DOHH2 (cell line): ENCODE measurements around the gene ZBTB25.
A peak's percentile ranks its signal among the peaks of the same experiment; 100 is the strongest.

Experiments
- H3F3A ChIP-seq: fragments of 200-600 bp; sonication (generic), shearing (Covaris generic); 2 replicates; pipeline ENCODE4 v1.6.0; 2016; ENCODE audit warnings: antibody characterized with exemption, mild to moderate bottlenecking; ENCODE audit not compliant: control insufficient read depth, insufficient read depth
- H3K27ac ChIP-seq: fragments of 200-600 bp; sonication (generic); 2 replicates; pipeline ENCODE4 v1.5.1; 2014; ENCODE audit warnings: low read depth, mild to moderate bottlenecking, low read length, moderate library complexity
- H3K27me3 ChIP-seq: fragments of 200-600 bp; sonication (generic); 2 replicates; pipeline ENCODE4 v1.6.1; 2014; ENCODE audit warnings: mild to moderate bottlenecking, low read length, mixed read lengths; ENCODE audit not compliant: control insufficient read depth
- H3K36me3 ChIP-seq: fragments of 200-600 bp; sonication (generic); 2 replicates; pipeline ENCODE4 v1.6.1; 2014; ENCODE audit warnings: mild to moderate bottlenecking, low read length, moderate library complexity, mixed read lengths; ENCODE audit not compliant: control insufficient read depth
- H3K4me1 ChIP-seq: fragments of 200-600 bp; sonication (generic); 2 replicates; pipeline ENCODE4 v1.6.1; 2014; ENCODE audit warnings: mild to moderate bottlenecking, low read length, mixed read lengths; ENCODE audit not compliant: control insufficient read depth
- H3K4me2 ChIP-seq: fragments of 200-600 bp; sonication (generic); 2 replicates; pipeline ENCODE4 v1.6.0; 2014; ENCODE audit warnings: mild to moderate bottlenecking, low read length, moderate library complexity
- H3K4me3 ChIP-seq: fragments of 200-600 bp; sonication (generic); 2 replicates; pipeline ENCODE4 v1.5.1; 2014; ENCODE audit warnings: mild to moderate bottlenecking, low read length, mixed read lengths
- H3K79me2 ChIP-seq: fragments of 200-600 bp; sonication (generic); 2 replicates; pipeline ENCODE4 v1.6.1; 2014; ENCODE audit warnings: mild to moderate bottlenecking, low read length, mixed read lengths; ENCODE audit not compliant: control insufficient read depth
- H3K9me2 ChIP-seq: fragments of 200-600 bp; sonication (generic); replicated peaks from 2 replicates; pipeline ENCODE4 v1.6.1; 2014; ENCODE audit warnings: mild to moderate bottlenecking, low read length, mixed read lengths; ENCODE audit not compliant: control insufficient read depth
- H3K9me3 ChIP-seq: fragments of 200-600 bp; sonication (generic); 2 replicates; pipeline ENCODE4 v1.6.1; 2014; ENCODE audit warnings: antibody characterized with exemption, low read length, mixed read lengths; ENCODE audit not compliant: control insufficient read depth, insufficient read depth
- H4K20me1 ChIP-seq: fragments of 200-600 bp; sonication (generic); 2 replicates; pipeline ENCODE4 v1.6.0; 2014; ENCODE audit warnings: low read depth, mild to moderate bottlenecking, antibody characterized with exemption, low read length, moderate library complexity; ENCODE audit not compliant: control insufficient read depth, insufficient read depth
- CTCF ChIP-seq: fragments of 200-600 bp; sonication (generic); IDR thresholded peaks from one replicate; pipeline ENCODE4 v1.5.1; 2014; ENCODE audit warnings: antibody characterized with exemption, mild to moderate bottlenecking, low read depth, low read length; ENCODE audit not compliant: poor library complexity, severe bottlenecking
- EZH2phosphoT487 ChIP-seq: fragments of 200-600 bp; sonication (generic); IDR thresholded peaks from 2 replicates; pipeline ENCODE4 v1.6.1; 2017; ENCODE audit warnings: borderline replicate concordance, mild to moderate bottlenecking, antibody characterized with exemption, low read length, moderate library complexity, mixed read lengths

The ZBTB25 gene

GRCh38 chr14:64447876-64448670 is 55.6 kb downstream of the ZBTB25 start:
- H3K4me3 ChIP-seq = no peak overlapping the region
- no peaks in the 10 kb centered on the region for H3F3A ChIP-seq
- H3K27ac ChIP-seq = no peak overlapping the region
- H3K27me3 ChIP-seq = no peaks in the 10 kb centered on the region
- H3K36me3 ChIP-seq = peaks cover 81% of the 10 kb centered on the region
- no peaks in the 10 kb centered on the region for H3K9me2 ChIP-seq
- no peak overlapping the region for H3K4me2 ChIP-seq
- peaks cover 23% of the 10 kb centered on the region for H3K4me1 ChIP-seq
- no peaks in the 10 kb centered on the region for H3K9me3 ChIP-seq
- no peaks in the 10 kb centered on the region for H3K79me2 ChIP-seq
- H4K20me1 ChIP-seq = peaks cover 3% of the 10 kb centered on the region; the same call in 1 of the 2 replicates
- TF ChIP-seq EZH2phosphoT487 (no peak), CTCF (no peak)

GRCh38 chr14:64444984-64445845 is 58.4 kb downstream of the ZBTB25 start:
- no peaks in the 10 kb centered on the region for H3F3A ChIP-seq

GRCh38 chr14:64444140-64444539 is 59.5 kb downstream of the ZBTB25 start:
- no peaks in the 10 kb centered on the region for H3K9me3 ChIP-seq
- no peak for TF ChIP-seq CTCF
- no peak for TF ChIP-seq EZH2phosphoT487
- peaks cover 3% of the 10 kb centered on the region; the same call in 1 of the 2 replicates for H4K20me1 ChIP-seq
- H3K36me3 ChIP-seq = peaks cover 80% of the 10 kb centered on the region
- H3K27me3 ChIP-seq = no peaks in the 10 kb centered on the region
- H3K4me2 ChIP-seq = no peak overlapping the region
- H3K27ac ChIP-seq = no peak overlapping the region
- H3F3A ChIP-seq = no peaks in the 10 kb centered on the region
- H3K4me3 ChIP-seq = no peak overlapping the region
- H3K9me2 ChIP-seq = no peaks in the 10 kb centered on the region
- peaks cover 13% of the 10 kb centered on the region for H3K4me1 ChIP-seq
- H3K79me2 ChIP-seq = no peaks in the 10 kb centered on the region

More at GRCh38 chr14:64444984-64445845, 58.4 kb downstream of the ZBTB25 start:
- Histone ChIP-seq H4K20me1 (peaks cover 3% of the 10 kb centered on the region; the same call in 1 of the 2 replicates), H3K9me3 (no peaks in the 10 kb centered on the region), H3K9me2 (no peaks in the 10 kb centered on the region), H3K4me2 (no peak overlapping the region), H3K79me2 (no peaks in the 10 kb centered on the region), H3K36me3 (peaks cover 83% of the 10 kb centered on the region), H3K27ac (peak overlapping the region; percentile 8; the same call in 1 of the 2 replicates), H3K4me1 (peaks cover 18% of the 10 kb centered on the region), H3K27me3 (no peaks in the 10 kb centered on the region), H3K4me3 (no peak overlapping the region)
- TF ChIP-seq CTCF (no peak), EZH2phosphoT487 (no peak)
